NCI-H748 (cell line): ENCODE data around the gene SYNE1.
"Not testable (repeated sequence)": the region's sequence is repeated elsewhere in the genome, so short reads cannot be mapped to it uniquely, and the experiment has no call there.

Source experiments
- DNase-seq: peaks from one replicate; lab custom pipeline; 2025; ENCODE audit not compliant: unreplicated experiment; lab: John Stamatoyannopoulos, UW

Gene SYNE1

GRCh38 chr6:152328200-152328599, 309.0 kb downstream of the SYNE1 start:
- not testable (repeated sequence) for DNase-seq

GRCh38 chr6:152323376-152323775, 313.8 kb downstream of the SYNE1 start:
- no peak for DNase-seq

- no peak for DNase-seq
Measured at GRCh38 chr6:152318278-152318677, 318.9 kb downstream of the SYNE1 start.

GRCh38 chr6:152316024-152316423, 321.1 kb downstream of the SYNE1 start:
- DNase-seq = no peak

GRCh38 chr6:152314483-152314832, 322.7 kb downstream of the SYNE1 start:
- no peak for DNase-seq

GRCh38 chr6:152313542-152314482, 323.4 kb downstream of the SYNE1 start:
- no peak for DNase-seq

GRCh38 chr6:152312434-152312833, 324.7 kb downstream of the SYNE1 start:
- no peak for DNase-seq

- no peak for DNase-seq
Measured at GRCh38 chr6:152310371-152310954, 326.7 kb downstream of the SYNE1 start.

- DNase-seq = peak; percentile 41
Measured at GRCh38 chr6:152309648-152310047, 327.5 kb downstream of the SYNE1 start.

GRCh38 chr6:152309006-152309405, 328.2 kb downstream of the SYNE1 start:
- no peak for DNase-seq

- no peak for DNase-seq
Measured at GRCh38 chr6:152308306-152308705, 328.9 kb downstream of the SYNE1 start.

- DNase-seq = no peak
Measured at GRCh38 chr6:152305672-152306071, 331.5 kb downstream of the SYNE1 start.

- peak; percentile 89 for DNase-seq
Measured at GRCh38 chr6:152301765-152302568, 335.2 kb downstream of the SYNE1 start.

- DNase-seq = no peak
Measured at GRCh38 chr6:152301021-152301764, 336.0 kb downstream of the SYNE1 start.

GRCh38 chr6:152300517-152300916, 336.6 kb downstream of the SYNE1 start:
- DNase-seq = no peak

GRCh38 chr6:152298848-152299735, 338.1 kb downstream of the SYNE1 start:
- no peak for DNase-seq

GRCh38 chr6:152298055-152298647, 339.0 kb downstream of the SYNE1 start:
- DNase-seq = no peak

- no peak for DNase-seq
Measured at GRCh38 chr6:152296648-152297376, 340.4 kb downstream of the SYNE1 start.

GRCh38 chr6:152295920-152296319, 341.2 kb downstream of the SYNE1 start:
- no peak for DNase-seq
